Endothelial cell of umbilical vein (primary cell): ENCODE measurements around the gene IGSF6. TPM values are rescaled to one million over a fixed set of nuclear protein-coding genes. Genes with fewer than 3 reads are reported as not detected.

Experiments
- BruUV-seq: library from RNA; stranded (reverse); fragments of 400-500 nt; replicated peaks from 2 replicates; lab custom pipeline; 2021; lab: Mats Ljungman, UMichigan
- CTCF ChIA-PET: fragments of 300-600, 350-600 bp; sonication (Branson Sonifier 250); formaldehyde crosslinking; loops from one replicate; lab custom pipeline; 2021; ENCODE audit warnings: antibody characterized with exemption, inconsistent platforms; lab: Charles Lee
- POLR2A ChIA-PET: fragments of 300-600, 350-600 bp; sonication (Branson Sonifier 250); formaldehyde crosslinking; loops from one replicate; lab custom pipeline; 2021; ENCODE audit warnings: antibody characterized with exemption, inconsistent platforms; lab: Charles Lee
- DNase-seq: peaks from one replicate; pipeline ENCODE4 v3.0.0-alpha.2; 2011; ENCODE audit warnings: low read depth, low spot score
- FAIRE-seq: peaks from 2 replicates; lab custom pipeline; 2011; peaks lifted over from hg19 to GRCh38; lab: Jason Lieb, UNC
- H2AFZ ChIP-seq: 2 replicates; pipeline ENCODE4 v1.6.0; 2012; ENCODE audit warnings: low read depth, low read length, control low read depth, inconsistent platforms
- H3K27ac ChIP-seq: 2 replicates; pipeline ENCODE4 v1.5.1; 2011; ENCODE audit warnings: low read depth, mild to moderate bottlenecking, control low read depth, low read length, moderate library complexity; ENCODE audit not compliant: insufficient read depth
- H3K27me3 ChIP-seq, 2 experiments: 2 replicates each; pipeline versions ENCODE4 v1.6.0 to v1.6.1; 2011; ENCODE audit warnings: low read length in 2 of 2, mixed read lengths in 1 of 2; ENCODE audit not compliant: control insufficient read depth in 2 of 2, insufficient read depth in 2 of 2
- H3K36me3 ChIP-seq, 2 experiments: 2 replicates in 1 of 2; 3 replicates in 1 of 2; pipeline ENCODE4 v1.5.1; 2011; ENCODE audit warnings: low read length in 2 of 2, mild to moderate bottlenecking in 1 of 2, moderate library complexity in 1 of 2; ENCODE audit not compliant: control insufficient read depth in 2 of 2, insufficient read depth in 2 of 2; ENCODE audit errors: extremely low read depth in 1 of 2
- H3K4me1 ChIP-seq: 3 replicates; pipeline ENCODE4 v1.5.1; 2011; ENCODE audit warnings: mild to moderate bottlenecking, low read length; ENCODE audit not compliant: control insufficient read depth, insufficient read depth; ENCODE audit errors: extremely low read depth
- H3K4me2 ChIP-seq: 2 replicates; pipeline ENCODE4 v1.6.1; 2011; ENCODE audit warnings: low read length, control low read depth, mixed read lengths; ENCODE audit not compliant: insufficient read depth
- H3K4me3 ChIP-seq, 3 experiments: fragments of 200-600 bp in 1 of 3; sonication (generic), shearing (Covaris generic) in 1 of 3; replicated peaks in 1 of 3; 2 replicates each; pipeline ENCODE4 v1.5.1; 2011 to 2016; ENCODE audit warnings: control low read depth in 3 of 3, low read length in 3 of 3, mild to moderate bottlenecking in 2 of 3, inconsistent platforms in 1 of 3, low read depth in 1 of 3, moderate library complexity in 1 of 3; ENCODE audit not compliant: insufficient read depth in 1 of 3
- H3K79me2 ChIP-seq: 2 replicates; pipeline ENCODE4 v1.6.0; 2012; ENCODE audit warnings: low read length, inconsistent platforms; ENCODE audit not compliant: control insufficient read depth, insufficient read depth
- H3K9ac ChIP-seq: replicated peaks from 2 replicates; pipeline ENCODE3; 2011; ENCODE audit warnings: low read length, control low read depth; ENCODE audit not compliant: insufficient read depth; ENCODE audit errors: extremely low read depth
- H3K9me1 ChIP-seq: replicated peaks from 3 replicates; pipeline ENCODE4 v1.6.0; 2011; ENCODE audit warnings: mild to moderate bottlenecking, low read length; ENCODE audit not compliant: control insufficient read depth, insufficient read depth; ENCODE audit errors: extremely low read depth
- H3K9me3 ChIP-seq: replicated peaks from 2 replicates; pipeline ENCODE4 v1.5.1; 2012; ENCODE audit warnings: low read length, inconsistent platforms; ENCODE audit not compliant: control insufficient read depth, insufficient read depth
- H4K20me1 ChIP-seq: replicated peaks from 2 replicates; pipeline ENCODE3; 2011; ENCODE audit warnings: mild to moderate bottlenecking, low read length; ENCODE audit not compliant: control insufficient read depth, insufficient read depth; ENCODE audit errors: extremely low read depth
- EZH2 ChIP-seq: IDR thresholded peaks from 2 replicates; pipeline ENCODE4 v1.6.1; 2012; ENCODE audit warnings: borderline replicate concordance, low read depth, mild to moderate bottlenecking, moderate library complexity, low read length, inconsistent platforms; ENCODE audit not compliant: severe bottlenecking
- FOS ChIP-seq: IDR thresholded peaks from 2 replicates; pipeline ENCODE4 v1.6.1; 2011; ENCODE audit warnings: mild to moderate bottlenecking, low read length, moderate library complexity, borderline replicate concordance; ENCODE audit not compliant: insufficient read depth
- GATA2 ChIP-seq: IDR thresholded peaks from 2 replicates; pipeline ENCODE4 v1.7.0; 2011; ENCODE audit warnings: low read depth, mild to moderate bottlenecking, moderate library complexity, mixed read lengths, low read length; ENCODE audit not compliant: insufficient read length, insufficient read depth
- JUN ChIP-seq: IDR thresholded peaks from 2 replicates; pipeline ENCODE4 v1.6.1; 2011; ENCODE audit warnings: borderline replicate concordance, low read depth; ENCODE audit not compliant: insufficient read length, insufficient read depth
- MYC ChIP-seq: IDR thresholded peaks from one replicate; pipeline ENCODE4 v1.6.1; 2011; ENCODE audit warnings: mild to moderate bottlenecking, low read depth, low read length
- POLR2A ChIP-seq: IDR thresholded peaks from 2 replicates; pipeline ENCODE4 v1.6.1; 2012; ENCODE audit warnings: low read depth, mild to moderate bottlenecking, control low read depth, low read length
- POLR2AphosphoS5 ChIP-seq: IDR thresholded peaks from 2 replicates; pipeline ENCODE4 v1.6.1; 2012; ENCODE audit warnings: low read depth, mild to moderate bottlenecking, control low read depth, low read length, moderate library complexity; ENCODE audit not compliant: insufficient read depth
- dilution Hi-C: fragments of 300-500 bp; cut with MboI; formaldehyde crosslinking; loops from one replicate; pipeline ENCODE4 v1.15.0; 2019; ENCODE audit warnings: low sequenced_read_pairs; ENCODE audit not compliant: extremely low pct_ligation_motif_present
- intact Hi-C: fragments of 100-400 bp; cut with micrococcal nuclease; formaldehyde crosslinking; loops from one replicate; pipeline ENCODE4 v1.10.0; 2022
- polyA plus RNA-seq, 4 experiments: library from polyadenylated mRNA; depleted of rRNA in 3 of 4; stranded (reverse) in 3 of 4; unstranded in 1 of 4; fragments of >200 nt; gene quantifications; 2 replicates each; pipeline versions ENCODE4 v1.2.1 to v1.2.3, GENCODE V29; 2011 to 2012; ENCODE audit warnings: missing spikeins in 1 of 4
- total RNA-seq: library from RNA; stranded (reverse); gene quantifications from 2 replicates; pipeline ENCODE4 v1.2.3, GENCODE V29; 2021
- TF ChIP-seq, protein P1 (sequence below): IDR thresholded peaks from 2 replicates; pipeline ENCODE4 v1.6.1; 2011; ENCODE audit not compliant: insufficient read depth, insufficient read length
- TF ChIP-seq, protein P2 (sequence below), 2 donors: IDR thresholded peaks; 1 replicate in 1 of 2; 2 replicates in 1 of 2; pipeline ENCODE4 v1.5.1; 2011; ENCODE audit warnings: low read length in 2 of 2, mild to moderate bottlenecking in 2 of 2, moderate library complexity in 2 of 2, control low read depth in 1 of 2, inconsistent platforms in 1 of 2, low read depth in 1 of 2; ENCODE audit not compliant: insufficient read depth in 1 of 2; ENCODE audit errors: extremely low read depth in 1 of 2

Gene IGSF6
- total and polyA plus RNA-seq, 2 donors (not counting 3 experiments of a cell fraction or from before 2014, with no cell fraction given): not detected

DNA sequence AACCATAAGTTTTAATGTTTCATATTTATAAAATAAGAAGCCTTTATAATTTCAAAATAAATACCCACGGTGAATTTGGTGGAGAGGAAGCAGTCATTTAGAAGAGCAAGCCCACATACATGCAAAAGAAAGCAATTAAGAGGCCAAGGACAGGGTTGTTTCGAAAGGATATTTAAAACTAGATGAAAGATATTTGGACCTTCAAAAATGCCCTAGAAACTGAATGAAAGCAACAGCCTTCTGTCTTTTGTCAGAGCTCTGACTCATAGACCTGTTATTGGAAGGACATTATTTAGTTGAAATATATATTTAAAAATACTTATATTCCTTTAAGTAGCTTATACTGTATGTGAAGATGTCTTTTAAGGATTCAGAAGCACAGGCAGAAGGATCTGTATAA is 61.6 kb downstream of the IGSF6 start:
- peak; percentile 18 for FAIRE-seq
- intact Hi-C loops: no loop called here
- H3K27ac ChIP-seq: no peak overlapping the region

More for the DNA sequence above, 61.6 kb downstream of the IGSF6 start:
- H3K79me2 ChIP-seq: no peaks in the 10 kb centered on the region
- H3K4me2 ChIP-seq: no peak overlapping the region
- no peak overlapping the region for H3K9ac ChIP-seq
- H3K4me1 ChIP-seq: no peaks in the 10 kb centered on the region
- ChIA-PET POLR2A (no interaction called here), CTCF (interaction anchor here (1.5 to 2.8 kb wide), 3 partner anchors 50 to 117 kb away, joined by 3 to 11 read pairs (median 4); no protein-coding TSS in a partner anchor)
- dilution Hi-C loops: no loop called here
- H2AFZ ChIP-seq: no peak overlapping the region
- no peak for TF ChIP-seq EZH2
- no peak for TF ChIP-seq JUN
- TF ChIP-seq, protein P1, sequence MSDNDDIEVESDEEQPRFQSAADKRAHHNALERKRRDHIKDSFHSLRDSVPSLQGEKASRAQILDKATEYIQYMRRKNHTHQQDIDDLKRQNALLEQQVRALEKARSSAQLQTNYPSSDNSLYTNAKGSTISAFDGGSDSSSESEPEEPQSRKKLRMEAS: no peak
- TF ChIP-seq, protein P2, sequence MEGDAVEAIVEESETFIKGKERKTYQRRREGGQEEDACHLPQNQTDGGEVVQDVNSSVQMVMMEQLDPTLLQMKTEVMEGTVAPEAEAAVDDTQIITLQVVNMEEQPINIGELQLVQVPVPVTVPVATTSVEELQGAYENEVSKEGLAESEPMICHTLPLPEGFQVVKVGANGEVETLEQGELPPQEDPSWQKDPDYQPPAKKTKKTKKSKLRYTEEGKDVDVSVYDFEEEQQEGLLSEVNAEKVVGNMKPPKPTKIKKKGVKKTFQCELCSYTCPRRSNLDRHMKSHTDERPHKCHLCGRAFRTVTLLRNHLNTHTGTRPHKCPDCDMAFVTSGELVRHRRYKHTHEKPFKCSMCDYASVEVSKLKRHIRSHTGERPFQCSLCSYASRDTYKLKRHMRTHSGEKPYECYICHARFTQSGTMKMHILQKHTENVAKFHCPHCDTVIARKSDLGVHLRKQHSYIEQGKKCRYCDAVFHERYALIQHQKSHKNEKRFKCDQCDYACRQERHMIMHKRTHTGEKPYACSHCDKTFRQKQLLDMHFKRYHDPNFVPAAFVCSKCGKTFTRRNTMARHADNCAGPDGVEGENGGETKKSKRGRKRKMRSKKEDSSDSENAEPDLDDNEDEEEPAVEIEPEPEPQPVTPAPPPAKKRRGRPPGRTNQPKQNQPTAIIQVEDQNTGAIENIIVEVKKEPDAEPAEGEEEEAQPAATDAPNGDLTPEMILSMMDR (IDR thresholded peaks at IDR 0.05; ENCODE audit: extremely low read depth in 1 of 2, insufficient read depth in 1 of 2, low read depth in 1 of 2, low read length in 2 of 2): no peak
- no peak for TF ChIP-seq GATA2
- no peak for TF ChIP-seq POLR2A
- TF ChIP-seq FOS: no peak
- TF ChIP-seq MYC: no peak
- no peak for TF ChIP-seq POLR2AphosphoS5
- H3K9me1 ChIP-seq: no peaks in the 10 kb centered on the region
- H3K36me3 ChIP-seq: no peaks in the 10 kb centered on the region
- BruUV-seq: no TSS peak
- no peak for DNase-seq
- no peaks in the 10 kb centered on the region for H4K20me1 ChIP-seq
- H3K4me3 ChIP-seq: no peak overlapping the region
- no peaks in the 10 kb centered on the region for H3K9me3 ChIP-seq
- peaks cover 0 to 5% of the 10 kb centered on the region in 2 experiments for H3K27me3 ChIP-seq
